NCI-H1436 (cell line): Measurements from ENCODE around the gene BRAT1.
"Not testable (repeated sequence)": the region's sequence is repeated elsewhere in the genome, so short reads cannot be mapped to it uniquely, and the experiment has no call there.

Experiments used
- DNase-seq: peaks from one replicate; lab custom pipeline; 2025; lab: John Stamatoyannopoulos, UW

The BRAT1 gene

DNA sequence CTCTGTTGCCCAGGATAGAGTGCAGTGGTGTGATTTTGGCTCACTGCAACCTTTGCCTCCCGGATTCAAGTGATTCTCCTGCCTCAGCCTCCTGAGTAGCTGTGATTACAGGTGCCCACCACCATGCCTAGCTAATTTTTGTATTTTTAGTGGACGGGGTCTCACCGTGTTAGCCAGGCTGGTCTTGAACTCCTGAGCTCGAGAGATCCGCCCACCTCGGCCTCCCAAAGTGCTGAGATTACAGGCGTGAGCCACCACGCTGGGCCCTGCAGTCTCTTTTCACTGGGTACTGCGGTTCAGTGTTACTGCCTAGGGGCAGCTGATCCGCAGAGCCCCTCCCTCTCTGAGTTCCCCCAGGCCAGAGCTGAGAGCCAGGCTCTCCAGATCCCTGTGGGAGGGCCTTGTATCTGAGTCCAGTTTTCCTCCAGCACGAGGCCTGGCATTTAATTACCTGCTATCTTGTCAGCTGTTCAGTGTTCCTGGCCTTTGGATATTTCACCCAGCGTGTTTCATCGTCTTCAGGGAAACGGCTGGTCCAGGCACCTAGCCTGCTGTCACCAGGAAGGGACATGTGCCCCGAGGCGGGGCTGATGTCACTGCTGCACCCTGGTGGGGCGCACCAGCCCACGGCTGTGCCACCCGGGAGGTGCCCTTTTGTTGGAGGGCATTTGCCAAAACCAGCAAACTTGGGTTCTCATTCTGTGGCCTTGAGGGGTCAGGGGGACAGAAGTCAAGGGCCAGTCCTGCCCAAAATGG lies 19.3 kb downstream of the BRAT1 start:
- DNase-seq: not testable (repeated sequence)

DNA sequence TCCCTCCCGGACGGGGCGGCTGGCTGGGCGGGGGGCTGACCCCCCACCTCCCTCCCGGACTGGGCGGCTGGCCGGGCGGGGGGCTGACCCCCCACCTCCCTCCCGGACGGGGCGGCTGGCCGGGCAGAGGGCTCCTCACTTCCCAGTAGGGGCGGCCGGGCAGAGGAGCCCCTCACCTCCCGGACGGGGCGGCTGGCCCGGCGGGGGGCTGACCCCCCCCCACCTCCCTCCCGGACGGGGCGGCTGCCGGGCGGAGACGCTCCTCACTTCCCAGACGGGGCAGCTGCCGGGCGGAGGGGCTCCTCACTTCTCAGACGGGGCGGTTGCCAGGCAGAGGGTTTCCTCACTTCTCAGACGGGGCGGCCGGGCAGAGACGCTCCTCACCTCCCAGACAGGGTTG lies 21.1 kb downstream of the BRAT1 start:
- DNase-seq: not testable (repeated sequence)

DNA sequence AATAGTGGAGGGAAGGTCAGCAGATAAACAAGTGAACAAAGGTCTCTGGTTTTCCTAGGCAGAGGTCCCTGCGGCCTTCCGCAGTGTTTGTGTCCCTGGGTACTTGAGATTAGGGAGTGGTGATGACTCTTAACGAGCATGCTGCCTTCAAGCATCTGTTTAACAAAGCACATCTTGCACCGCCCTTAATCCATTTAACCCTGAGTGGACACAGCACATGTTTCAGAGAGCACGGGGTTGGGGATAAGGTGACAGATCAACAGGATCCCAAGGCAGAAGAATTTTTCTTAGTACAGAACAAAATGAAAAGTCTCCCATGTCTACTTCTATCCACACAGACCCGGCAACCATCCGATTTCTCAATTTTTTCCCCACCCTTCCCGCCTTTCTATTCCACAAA lies 21.8 kb downstream of the BRAT1 start:
- DNase-seq: not testable (repeated sequence)

DNA sequence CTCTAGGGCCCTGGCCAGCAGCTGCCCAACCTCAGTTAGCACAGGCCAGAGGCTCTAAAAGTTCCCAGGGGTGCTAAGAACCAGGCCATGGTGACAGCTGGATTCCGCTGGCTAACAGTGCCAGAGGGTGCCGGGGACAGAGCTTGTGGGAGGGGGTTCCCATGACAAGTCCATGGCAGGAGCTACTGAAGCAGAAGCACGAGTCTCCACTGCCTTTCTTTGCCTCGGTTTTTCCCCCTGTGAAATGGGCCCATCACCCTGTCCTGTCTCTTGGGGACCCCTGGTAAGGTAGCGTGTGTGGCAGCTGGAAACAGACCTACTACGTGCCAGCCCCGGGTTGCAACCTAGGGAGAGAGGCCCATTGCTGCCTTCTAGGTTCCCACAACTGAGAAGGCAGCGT lies 22.5 kb downstream of the BRAT1 start:
- DNase-seq: not testable (repeated sequence)

DNA sequence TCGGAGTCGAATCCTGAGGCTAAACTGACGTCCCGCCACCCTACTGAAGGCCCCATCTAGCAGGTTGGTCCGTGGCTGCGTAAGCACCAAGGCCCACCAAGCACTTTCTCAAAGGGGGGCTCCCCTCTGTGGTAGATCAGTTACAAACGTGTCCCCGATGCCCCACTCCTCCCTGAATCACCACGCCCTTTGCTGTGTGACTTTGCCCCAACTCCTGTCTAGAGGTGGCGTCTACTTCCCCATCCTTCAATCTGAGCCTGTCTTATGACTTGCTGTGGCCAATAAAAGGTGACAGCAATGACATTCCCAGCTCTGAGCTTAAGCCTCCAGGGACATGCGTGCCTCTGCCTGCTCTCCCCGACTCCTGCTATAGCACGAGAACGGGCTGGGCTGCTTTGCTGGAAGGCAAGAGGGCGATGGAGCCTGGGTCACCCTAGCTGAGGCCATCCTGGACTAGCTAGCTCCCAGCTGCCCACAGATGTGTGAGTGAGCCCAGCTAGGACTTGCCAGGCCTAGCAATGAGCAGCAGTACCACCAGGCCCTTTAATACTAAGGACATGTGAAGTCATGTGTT lies 23.0 kb downstream of the BRAT1 start:
- DNase-seq: not testable (repeated sequence)

DNA sequence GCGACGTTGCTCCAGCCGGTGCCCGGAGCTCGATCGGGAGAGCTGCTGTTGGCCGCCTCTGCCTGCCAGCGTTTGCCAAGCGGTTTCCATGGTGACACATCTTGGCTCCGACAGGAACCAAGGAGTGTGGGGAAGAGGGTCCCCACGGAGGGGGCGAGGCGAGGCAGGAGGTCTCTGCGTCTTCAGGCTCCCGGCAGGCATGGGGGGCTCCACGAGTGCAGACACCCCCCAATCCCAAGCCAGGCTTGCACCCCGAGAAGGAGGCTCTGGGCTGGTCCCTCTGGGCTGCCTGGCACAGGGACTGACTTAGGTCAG lies 23.6 kb downstream of the BRAT1 start:
- not testable (repeated sequence) for DNase-seq

DNA sequence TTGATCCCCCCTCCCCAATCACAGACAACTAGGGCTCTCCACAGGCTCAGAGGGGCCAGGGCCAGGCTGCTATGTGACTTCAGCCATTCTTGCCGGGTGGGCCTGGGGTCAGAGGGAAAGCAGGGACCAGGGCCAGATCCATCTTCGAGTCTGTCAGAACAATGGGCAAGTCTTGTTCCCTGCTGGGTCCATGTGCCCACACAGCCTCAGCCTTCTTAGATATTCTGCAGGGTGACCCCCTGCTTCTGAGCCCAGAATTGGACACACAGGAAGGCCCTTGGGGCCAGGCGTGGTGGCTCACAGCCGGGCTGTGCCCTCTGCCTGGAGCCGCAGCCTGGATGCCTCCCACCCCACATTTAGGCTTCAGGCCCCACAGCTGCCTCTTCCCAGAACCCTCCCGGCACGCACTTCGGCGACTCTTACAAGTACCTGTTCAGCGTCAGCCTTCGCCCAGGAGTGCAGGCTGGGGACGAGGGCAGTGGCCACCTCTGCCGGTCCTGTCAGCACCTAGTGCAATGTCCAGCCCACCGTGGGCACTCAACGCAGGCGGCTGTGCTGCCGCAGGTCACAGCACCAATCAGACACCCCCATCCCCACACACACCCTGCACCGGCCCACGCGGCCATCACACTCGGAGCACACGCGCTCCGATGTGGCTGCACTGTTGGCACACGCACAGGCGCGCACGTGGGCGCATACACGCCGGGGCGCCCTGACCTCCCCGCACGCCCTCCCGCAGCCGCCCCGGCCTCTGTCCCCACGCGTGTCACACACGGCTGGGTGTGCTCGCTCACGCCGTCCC lies 24.1 kb downstream of the BRAT1 start:
- not testable (repeated sequence) for DNase-seq

DNA sequence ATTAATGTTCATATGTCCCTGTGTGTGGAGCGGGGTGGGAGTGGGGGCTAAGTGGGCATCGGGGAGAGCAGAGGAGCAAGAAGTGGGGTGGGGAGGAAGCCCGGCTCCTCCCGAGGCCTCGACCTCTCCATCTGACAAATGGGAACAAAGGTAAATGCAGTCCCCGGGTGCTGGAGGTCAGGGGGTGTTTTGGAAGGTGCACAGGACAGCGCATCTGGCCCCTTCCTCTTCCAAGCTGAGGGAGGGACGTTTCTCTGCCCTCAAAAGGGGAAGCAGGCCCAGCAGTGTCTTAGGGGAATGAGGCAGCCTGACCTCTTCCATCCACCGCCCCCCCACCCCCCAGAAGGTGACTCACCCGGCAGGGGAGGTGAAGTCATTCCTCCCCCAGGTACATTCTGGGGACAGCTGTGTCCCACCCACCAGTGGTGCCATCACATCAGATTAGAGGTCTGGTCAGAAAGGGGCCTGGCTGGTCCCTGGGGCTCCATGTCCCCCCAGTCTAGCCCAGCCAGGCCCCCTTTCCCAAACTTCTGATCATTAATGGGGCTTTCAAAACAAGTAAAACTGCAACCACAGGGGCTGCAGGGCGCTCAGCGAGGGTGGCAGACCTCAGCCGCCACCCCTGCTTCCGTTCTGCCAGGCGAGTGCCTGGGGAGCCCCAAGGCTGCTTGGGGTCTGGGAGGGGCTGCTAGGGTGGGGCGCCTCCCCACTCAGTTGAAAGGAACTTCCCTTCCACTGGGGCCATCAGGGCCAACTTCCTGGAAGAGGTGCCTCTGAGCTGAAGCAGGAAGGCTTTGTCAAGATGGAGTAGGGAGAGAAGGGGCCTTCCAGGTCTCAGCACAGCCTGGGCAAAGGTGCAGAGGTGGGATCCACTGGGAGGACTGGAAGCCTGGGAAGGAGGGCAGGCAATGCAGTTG lies 25.0 kb downstream of the BRAT1 start:
- DNase-seq: no peak

DNA sequence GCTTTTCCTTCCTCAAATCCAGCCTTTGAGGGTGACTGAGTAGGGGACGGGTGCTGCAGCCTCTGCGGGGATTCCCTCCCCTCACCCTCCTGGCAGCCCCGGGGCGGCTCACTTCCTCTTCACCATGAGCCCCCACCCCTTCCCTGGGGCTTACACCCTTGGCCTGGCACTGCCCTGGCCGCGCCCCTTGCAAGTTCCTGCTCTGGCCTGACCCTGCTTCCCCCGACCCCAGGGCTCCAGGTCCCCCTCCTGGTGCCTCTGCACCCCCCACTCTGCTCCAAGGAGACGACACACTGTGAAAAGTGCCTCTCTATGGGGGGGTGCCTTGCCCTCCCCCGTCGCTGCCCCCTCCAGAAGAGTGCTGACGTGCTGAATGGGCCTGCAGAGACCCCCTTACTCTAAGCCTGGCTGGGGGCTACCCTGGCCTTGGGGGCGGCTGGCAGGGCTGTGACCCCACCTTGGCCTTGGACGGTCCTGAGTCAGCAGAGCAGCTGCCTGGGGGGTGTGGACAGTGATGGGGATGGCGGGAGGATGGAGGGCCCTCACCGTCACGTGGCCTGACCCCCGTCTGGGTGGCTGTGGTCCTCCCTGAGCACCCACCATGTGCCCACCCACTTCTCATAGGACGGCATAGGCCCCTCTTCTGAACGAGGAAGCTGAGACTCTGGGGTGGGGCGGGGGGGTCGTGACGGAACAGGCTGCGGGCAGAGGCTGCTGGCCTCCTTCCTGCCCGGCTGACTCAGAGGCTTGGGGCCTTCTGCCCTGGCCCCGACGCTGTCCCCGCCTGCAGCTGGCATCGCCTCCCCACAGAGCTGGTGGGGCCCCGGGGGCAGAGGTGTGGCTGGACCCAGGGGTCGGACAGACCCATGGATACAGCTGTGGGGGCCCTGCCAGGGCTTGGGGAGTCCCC lies 25.9 kb downstream of the BRAT1 start:
- DNase-seq: no peak

DNA sequence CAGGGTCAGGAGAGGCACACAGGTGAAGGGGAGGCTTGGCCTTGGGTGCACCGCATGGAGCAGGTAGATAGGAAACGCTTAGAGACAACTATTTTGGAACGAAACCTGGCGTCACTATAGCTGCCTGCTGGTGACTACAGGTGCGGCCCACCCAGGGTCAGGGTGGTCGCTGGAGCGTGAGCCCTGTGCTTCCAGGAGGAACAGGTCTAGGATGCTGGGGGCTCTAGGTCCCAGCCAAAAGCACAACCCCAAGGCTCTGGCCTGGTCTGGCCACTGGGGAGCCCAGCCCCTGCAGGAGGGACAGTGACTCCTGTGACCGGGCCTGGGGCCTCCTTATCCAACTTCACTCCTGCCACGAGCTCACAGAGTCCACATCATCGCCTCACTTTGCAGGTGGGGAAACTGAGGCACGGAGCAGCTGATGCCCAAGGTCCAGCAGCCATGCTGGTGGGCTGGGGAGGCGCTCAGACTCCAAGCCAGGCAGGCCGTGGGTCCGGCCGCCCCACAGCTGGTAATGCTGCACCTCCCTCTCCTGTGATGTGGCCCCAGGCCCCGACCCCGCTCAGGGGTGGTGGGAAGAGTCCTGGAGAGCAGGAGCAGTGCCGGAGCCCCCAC lies 26.7 kb downstream of the BRAT1 start:
- no peak for DNase-seq

DNA sequence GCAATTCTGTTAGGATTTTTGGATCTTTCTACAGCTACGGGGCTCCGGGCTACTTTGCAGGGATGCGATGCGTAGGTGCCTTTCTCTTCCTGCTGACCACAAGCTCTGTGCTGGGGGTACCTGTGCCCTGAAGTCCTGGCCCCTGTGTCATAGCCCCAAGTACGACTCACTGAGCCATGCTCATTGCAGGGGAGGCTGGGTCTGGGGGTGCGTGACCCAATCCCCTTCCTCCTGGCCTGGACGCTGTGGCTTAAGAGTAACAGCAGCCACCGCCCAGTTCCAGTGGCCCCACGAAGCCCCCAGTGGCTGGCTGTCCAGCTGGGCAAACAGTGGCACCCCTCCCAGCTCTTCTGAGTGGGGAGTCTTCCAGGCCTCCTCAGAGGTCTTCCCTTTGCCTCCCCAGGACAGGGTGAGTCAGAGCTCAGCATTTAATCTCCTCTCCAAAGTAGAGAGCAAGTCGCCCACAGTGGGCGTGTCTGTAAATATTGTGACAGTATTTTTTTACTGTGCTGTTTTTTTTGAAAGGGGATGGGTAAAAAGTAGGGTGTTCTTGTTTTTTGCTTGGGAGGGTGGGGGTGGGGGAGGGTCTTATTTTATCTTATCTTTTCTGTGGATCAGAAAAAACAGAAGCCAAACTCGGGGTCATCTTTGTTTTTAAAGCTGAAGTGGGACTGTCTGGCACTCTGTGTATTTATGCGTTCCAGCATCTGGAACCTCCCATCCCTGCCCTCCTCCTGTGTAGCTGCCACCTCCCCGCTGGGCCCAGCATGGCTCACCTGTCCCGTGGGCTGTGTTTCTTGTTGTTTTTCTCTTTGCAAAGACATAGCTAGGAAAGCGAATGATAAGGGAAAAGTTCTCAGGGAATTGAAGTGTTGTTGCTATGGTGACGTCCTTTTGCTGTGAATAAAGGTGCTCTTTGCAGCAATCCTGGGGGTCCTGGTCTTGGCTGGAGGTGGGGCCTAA lies 27.5 kb downstream of the BRAT1 start:
- no peak for DNase-seq

DNA sequence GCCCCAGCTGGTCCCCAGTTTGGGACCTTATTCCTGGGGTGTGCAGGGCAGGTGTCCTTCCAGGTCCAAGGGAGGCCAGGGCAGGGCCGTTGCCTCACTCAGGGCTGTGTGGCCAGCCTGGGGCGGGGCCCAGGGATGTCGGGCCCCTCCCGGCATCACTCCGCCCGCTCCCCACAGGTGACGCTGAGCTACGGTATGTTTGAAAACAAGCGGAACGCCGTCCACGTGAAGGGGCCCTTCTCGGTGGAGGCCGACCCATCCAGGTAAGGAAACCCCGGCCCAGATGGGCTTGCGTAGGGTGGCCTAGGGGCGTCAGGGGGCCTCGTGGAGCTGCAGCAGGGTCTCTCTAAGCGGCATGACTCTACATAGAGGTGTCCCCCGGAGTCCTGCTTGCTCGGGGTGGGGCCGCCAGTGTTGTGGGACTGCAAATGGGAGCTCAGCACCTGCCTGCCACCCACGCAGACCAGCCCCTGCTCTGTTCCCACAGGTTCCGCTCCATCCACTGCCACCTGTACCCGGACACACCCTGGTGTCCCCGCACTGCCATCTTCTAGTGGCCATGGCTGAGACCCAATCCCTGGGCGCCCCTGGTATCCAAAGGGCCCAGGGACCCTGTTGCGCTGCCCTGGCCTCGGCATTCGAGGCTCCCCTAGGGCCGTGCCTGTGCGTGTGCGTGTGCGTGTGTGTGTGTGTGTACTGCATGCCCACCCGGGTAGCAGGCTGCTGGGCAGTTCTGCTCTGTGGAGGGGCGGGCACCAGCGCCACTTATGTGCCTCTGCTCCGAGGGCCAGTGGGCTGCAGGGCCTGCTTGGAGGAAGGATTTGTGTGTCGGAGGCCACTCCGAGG lies 28.4 kb downstream of the BRAT1 start:
- DNase-seq: no peak

DNA sequence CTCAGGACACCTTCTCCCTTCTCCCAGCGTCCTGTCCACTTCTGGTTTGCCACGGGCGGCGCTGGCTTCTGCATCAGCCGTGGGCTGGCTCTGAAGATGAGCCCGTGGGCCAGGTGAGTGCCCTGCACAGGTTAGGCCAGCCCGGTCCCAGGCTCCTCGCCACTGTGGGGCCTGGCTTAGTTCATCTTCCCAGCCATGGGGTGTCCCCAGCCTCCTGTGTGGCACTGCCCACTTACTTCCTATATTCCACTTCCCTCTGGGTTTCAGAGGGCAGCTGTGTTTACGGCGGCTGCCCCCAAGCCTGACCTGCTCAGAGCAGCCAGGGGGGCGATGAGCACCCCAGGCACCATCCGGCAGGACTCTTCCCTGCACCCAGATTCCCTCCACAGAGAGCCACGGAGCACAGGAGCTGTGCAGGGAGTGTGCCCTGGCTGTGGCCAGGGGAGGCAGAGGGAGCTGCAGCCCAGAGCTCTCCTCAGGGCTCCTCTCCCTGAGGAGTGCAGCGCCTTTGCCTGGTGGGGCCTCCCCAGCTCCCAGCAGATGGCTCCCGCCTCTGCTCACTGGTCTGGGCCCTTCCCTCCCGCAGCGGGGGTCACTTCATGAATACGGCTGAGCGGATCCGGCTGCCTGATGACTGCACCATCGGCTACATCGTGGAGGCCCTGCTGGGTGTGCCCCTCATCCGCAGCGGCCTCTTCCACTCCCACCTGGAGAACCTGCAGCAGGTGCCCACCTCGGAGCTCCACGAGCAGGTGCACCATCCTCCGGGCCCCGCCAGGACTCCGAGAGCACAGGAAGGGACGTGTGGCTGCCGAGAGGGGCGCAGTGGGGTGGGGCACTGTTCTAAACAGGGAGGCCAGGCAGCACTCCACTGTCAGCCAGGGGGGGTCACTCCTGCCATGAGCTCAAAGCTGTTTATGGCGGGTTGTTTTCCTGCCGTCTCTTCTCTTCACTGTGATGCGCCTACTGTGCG lies 29.4 kb downstream of the BRAT1 start:
- no peak for DNase-seq

DNA sequence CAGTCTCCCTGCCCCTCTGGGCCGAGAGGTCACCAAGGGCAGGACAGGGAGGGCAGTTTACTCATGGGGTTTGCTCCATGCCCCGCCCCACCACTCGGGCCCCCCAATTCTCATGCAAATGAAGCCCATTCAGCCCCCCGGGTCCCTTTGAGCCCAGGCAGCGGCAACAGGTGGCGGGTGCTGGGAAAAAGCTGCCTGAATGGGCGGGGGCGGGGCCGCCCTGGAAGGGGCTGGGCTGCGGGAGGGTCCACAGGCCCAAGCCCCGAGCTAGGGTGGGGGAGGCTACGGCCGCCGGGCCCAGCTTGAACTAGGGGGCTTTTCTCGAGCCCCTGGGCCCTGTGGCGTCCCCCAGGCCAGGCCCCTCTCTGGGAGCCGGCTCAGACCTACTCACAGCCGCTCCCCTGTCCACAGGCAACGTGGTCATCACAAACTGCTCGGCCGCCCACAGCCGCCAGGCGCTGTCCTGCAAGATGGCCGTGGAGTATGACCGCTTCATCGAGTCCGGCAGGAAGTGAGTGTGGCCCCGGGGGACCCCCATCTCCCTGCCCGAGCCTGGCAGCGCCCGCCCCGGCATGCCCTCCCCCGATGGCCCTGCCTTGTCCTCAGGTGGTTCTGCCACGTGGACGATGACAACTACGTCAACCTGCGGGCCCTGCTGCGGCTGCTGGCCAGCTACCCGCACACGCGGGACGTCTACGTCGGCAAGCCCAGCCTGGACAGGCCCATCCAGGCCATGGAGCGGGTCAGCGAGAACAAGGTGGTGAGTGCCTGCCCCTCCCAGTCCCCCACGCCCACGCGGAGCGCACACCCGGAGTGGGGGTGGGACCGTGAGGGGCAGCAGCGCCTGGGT lies 30.3 kb downstream of the BRAT1 start:
- DNase-seq: no peak

DNA sequence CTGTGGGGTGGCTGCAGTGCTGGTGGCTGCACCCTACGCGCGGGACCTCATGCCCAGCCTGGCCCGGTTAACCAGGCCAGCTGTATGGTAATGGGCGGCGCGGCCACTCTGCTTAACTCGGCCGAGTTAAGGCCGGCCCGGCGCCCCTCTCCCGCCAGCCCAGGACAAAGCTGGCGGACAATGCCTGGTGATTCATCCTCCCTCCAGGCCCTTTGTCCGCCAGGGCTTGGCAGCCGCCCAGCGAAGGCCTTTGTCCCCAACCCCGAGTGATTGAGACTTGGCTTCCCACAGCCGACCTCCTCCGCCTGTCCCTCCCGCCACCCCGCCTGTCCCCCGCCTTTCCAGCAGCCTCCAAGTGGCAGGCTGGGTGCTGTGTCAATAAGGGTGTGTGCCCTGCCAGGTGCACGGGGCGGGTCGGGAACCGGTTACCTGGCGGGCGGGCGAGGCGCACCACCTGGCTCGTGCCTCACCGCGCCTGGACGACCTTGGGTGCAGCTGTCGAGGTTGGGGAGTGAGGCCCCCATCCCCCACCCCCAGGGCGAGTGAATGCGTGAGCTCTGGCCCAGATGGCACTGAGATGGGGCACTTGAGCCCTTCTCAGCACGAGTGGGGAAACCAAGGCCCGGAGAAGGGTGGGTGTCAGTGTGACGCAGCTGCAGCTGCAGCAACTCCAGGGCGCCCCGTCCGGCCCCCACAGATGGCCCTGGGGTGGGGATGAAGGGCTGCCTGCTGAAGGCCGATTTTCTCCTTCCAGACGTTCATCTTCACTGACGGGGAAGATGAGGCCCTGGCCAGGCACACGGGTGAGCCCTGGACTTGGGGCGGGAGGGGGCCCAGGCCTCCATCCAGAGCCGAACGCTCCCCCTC lies 31.1 kb downstream of the BRAT1 start:
- DNase-seq: peak; percentile 73
